ENCODE data around the gene PTPRD.

DNA sequence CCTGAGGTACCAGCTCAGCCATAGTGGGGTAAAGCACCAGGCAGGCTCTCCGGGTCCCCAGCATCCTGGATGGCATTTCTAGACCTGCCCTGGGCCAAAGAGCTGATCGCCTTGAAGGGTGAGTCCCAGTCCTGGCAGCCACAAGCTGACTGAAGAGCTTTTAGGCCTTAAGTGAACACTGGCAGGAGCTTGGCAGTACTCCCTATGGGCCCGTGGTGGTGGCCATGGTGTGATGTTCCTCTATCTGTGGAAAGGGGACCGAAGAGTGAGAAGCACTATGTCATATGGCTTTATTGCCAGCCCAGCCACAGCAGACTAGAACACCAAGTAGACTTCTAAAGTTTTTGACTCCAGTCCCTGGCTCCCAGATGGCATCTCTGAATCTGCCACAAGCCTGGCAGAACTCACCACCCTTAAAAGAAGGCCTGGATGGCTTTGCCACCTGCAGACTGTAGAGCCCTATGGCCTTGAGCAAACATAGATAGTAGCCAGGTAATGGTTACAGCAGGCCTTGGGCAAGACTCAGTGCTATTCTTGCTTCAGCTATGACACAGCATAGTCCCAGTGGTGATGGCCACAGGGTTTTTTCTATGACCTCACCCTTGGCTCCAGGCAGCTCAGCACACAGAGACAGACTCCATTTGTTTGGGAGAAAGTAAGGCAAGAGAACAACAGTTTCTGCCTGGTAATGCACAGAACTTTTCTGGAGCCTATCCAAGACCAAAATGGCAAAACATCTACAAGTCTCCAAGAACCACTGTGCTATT, 2011.7 kb downstream of the PTPRD start:
- TF ChIP-seq, protein P1, sequence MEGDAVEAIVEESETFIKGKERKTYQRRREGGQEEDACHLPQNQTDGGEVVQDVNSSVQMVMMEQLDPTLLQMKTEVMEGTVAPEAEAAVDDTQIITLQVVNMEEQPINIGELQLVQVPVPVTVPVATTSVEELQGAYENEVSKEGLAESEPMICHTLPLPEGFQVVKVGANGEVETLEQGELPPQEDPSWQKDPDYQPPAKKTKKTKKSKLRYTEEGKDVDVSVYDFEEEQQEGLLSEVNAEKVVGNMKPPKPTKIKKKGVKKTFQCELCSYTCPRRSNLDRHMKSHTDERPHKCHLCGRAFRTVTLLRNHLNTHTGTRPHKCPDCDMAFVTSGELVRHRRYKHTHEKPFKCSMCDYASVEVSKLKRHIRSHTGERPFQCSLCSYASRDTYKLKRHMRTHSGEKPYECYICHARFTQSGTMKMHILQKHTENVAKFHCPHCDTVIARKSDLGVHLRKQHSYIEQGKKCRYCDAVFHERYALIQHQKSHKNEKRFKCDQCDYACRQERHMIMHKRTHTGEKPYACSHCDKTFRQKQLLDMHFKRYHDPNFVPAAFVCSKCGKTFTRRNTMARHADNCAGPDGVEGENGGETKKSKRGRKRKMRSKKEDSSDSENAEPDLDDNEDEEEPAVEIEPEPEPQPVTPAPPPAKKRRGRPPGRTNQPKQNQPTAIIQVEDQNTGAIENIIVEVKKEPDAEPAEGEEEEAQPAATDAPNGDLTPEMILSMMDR (conservative IDR thresholded peaks at IDR 0.05; ENCODE audit: low read depth, low read length) = no peak
- no peak for TF ChIP-seq BHLHE40 (IDR thresholded peaks at IDR 0.05; ENCODE audit: low read depth, low read length)
- TF ChIP-seq POLR2A (IDR thresholded peaks at IDR 0.05; ENCODE audit: low read depth, low read length) = no peak
- TF ChIP-seq, protein P2, sequence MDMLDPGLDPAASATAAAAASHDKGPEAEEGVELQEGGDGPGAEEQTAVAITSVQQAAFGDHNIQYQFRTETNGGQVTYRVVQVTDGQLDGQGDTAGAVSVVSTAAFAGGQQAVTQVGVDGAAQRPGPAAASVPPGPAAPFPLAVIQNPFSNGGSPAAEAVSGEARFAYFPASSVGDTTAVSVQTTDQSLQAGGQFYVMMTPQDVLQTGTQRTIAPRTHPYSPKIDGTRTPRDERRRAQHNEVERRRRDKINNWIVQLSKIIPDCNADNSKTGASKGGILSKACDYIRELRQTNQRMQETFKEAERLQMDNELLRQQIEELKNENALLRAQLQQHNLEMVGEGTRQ (IDR thresholded peaks at IDR 0.05; ENCODE audit: low read depth, low read length) = no peak
- TF ChIP-seq ELK1 (IDR thresholded peaks at IDR 0.05; ENCODE audit: borderline replicate concordance, low read depth, low read length) = no peak
- no peak for TF ChIP-seq MXI1 (IDR thresholded peaks at IDR 0.05; ENCODE audit: borderline replicate concordance, low read depth, low read length)
- no peak for TF ChIP-seq MAFK (IDR thresholded peaks at IDR 0.05; ENCODE audit: low read depth, low read length)
- no peak for TF ChIP-seq RCOR1 (IDR thresholded peaks at IDR 0.05; ENCODE audit: insufficient replicate concordance, low read length)
- TF ChIP-seq CEBPB (IDR thresholded peaks at IDR 0.05; ENCODE audit: low read depth, low read length) = no peak
- TF ChIP-seq RFX5 (IDR thresholded peaks at IDR 0.05; ENCODE audit: low read depth, low read length) = no peak
- TF ChIP-seq RAD21 (IDR thresholded peaks at IDR 0.05; ENCODE audit: low read length) = no peak
- TF ChIP-seq FOS (IDR thresholded peaks at IDR 0.05; ENCODE audit: low read depth, low read length) = no peak
